Spleen (tissue), 11 donors: ENCODE results near the gene C20orf141. TPM values are rescaled to one million over a fixed set of nuclear protein-coding genes. Genes with fewer than 3 reads are reported as not detected.

Experiments used
- DNase-seq: peaks from one replicate; pipeline ENCODE4 v3.0.0-alpha.2; 2020
- H3K27ac ChIP-seq, 8 donors: fragments of 200-600 bp; sonication (generic) in 7 of 8; 1 replicate in 4 of 8; 2 replicates in 4 of 8; pipeline versions ENCODE4 v1.5.0 to v1.8.0; 2016 to 2021; ENCODE audit warnings: inconsistent platforms in 4 of 8, mild to moderate bottlenecking in 4 of 8, moderate library complexity in 1 of 8
- H3K27me3 ChIP-seq, 7 donors: fragments of 200-600 bp; sonication (generic) in 6 of 7; replicated peaks in 1 of 7; 1 replicate in 4 of 7; 2 replicates in 3 of 7; pipeline versions ENCODE4 v1.5.0 to v1.8.0; 2016 to 2021; ENCODE audit warnings: inconsistent platforms in 3 of 7, mild to moderate bottlenecking in 1 of 7
- H3K36me3 ChIP-seq, 6 donors: fragments of 200-600 bp; sonication (generic) in 5 of 6; 1 replicate in 4 of 6; 2 replicates in 2 of 6; pipeline versions ENCODE4 v1.5.0 to v1.8.0; 2016 to 2021; ENCODE audit warnings: inconsistent platforms in 2 of 6
- H3K4me1 ChIP-seq, 6 donors: fragments of 200-600 bp; sonication (generic) in 5 of 6; 1 replicate in 3 of 6; 2 replicates in 3 of 6; pipeline versions ENCODE4 v1.5.0 to v1.8.0; 2016 to 2021; ENCODE audit warnings: inconsistent platforms in 3 of 6
- H3K4me3 ChIP-seq, 8 donors: fragments of 200-600 bp; sonication (generic) in 7 of 8; 1 replicate in 4 of 8; 2 replicates in 4 of 8; pipeline versions ENCODE4 v1.5.0 to v1.8.0; 2016 to 2021; ENCODE audit warnings: inconsistent platforms in 4 of 8, mild to moderate bottlenecking in 4 of 8, moderate library complexity in 2 of 8
- H3K9me3 ChIP-seq, 8 donors: fragments of 200-600 bp; sonication (generic) in 7 of 8; 1 replicate in 4 of 8; 2 replicates in 4 of 8; pipeline versions ENCODE4 v1.5.0 to v1.8.0; 2016 to 2021; ENCODE audit warnings: inconsistent platforms in 4 of 8
- CTCF ChIP-seq, 11 experiments: fragments of 200-600 bp in 7 of 11; fragments of 450-650 bp in 4 of 11; sonication (generic) in 4 of 11; IDR thresholded peaks in 8 of 11; conservative IDR thresholded peaks in 3 of 11; 1 replicate in 7 of 11; 2 replicates in 4 of 11; pipeline versions ENCODE4 v1.4.0 to v1.8.0; 2016 to 2021; ENCODE audit warnings: antibody characterized with exemption in 11 of 11, inconsistent platforms in 4 of 11, mild to moderate bottlenecking in 1 of 11
- POLR2A ChIP-seq, 3 donors: fragments of 450-650 bp; IDR thresholded peaks; one replicate each; pipeline ENCODE4 v1.5.1; 2017; ENCODE audit warnings: antibody characterized with exemption in 3 of 3, mild to moderate bottlenecking in 1 of 3
- POLR2AphosphoS5 ChIP-seq, 3 donors: sonication (generic); formaldehyde crosslinking; IDR thresholded peaks; one replicate each; pipeline ENCODE4 v1.5.1; 2017; ENCODE audit warnings: antibody characterized with exemption in 3 of 3
- WGBS, 5 donors: extraction: QIAGEN DNeasy Blood & Tissue Kit in 3 of 5; methylation state at CpG; one replicate each; pipeline versions ENCODE4 v1.1.5 to v1.1.7; 2013 to 2018; 5-methylcytosine and 5-hydroxymethylcytosine counted together
- intact Hi-C: fragments of 100-400 bp; cut with DNase I; formaldehyde crosslinking; loops from one replicate; pipeline ENCODE4 v1.15.0; 2023; ENCODE audit warnings: low total_unique reads
- polyA plus RNA-seq, 3 donors: library from polyadenylated mRNA; stranded (reverse); fragments of 200-250 nt; gene quantifications; one replicate each; pipeline ENCODE4 v1.2.1, GENCODE V29; 2013
- total RNA-seq, 7 donors: library from RNA; depleted of rRNA in 3 of 7; stranded (reverse); fragments of >200 nt in 3 of 7; fragmentation: NEBNext Ultra II Directional in 4 of 7; extraction: Animal tissue kit (Norgen Biotek cat#: 25700) in 4 of 7; gene quantifications; one replicate each; pipeline versions ENCODE4 v1.1.0 to v1.2.1, GENCODE V29; 2016 to 2021
- donor health status: healthy with polysubstance abuse.
- donor health status: DM: no; HTN: no; CAD: no; lungs with moderate emphysema.
- donor health status: DM: no; HTN: no; CAD: no.
- donor health status: Bipolar disorder and iron deficiency.
- donor health status: healthy.
- donor health status: DM: no; HTN: no; CAD: no.
- donor health status: DM: yes; HTN: yes; CAD: no.

The C20orf141 gene
- total and polyA plus RNA-seq, 10 donors, result not detected

- DNase-seq, result no peak
- H3K9me3 ChIP-seq, result peaks cover 0 to 14% (median 9%) of the 10 kb centered on the region in 8 donors
- H3K27me3 ChIP-seq, result peaks cover 0 to 41% (median 17%) of the 10 kb centered on the region in 7 donors
- H3K4me3 ChIP-seq, result no peak overlapping the region
- H3K4me1 ChIP-seq, result peaks cover 0 to 22% (median 7%) of the 10 kb centered on the region in 6 donors
- no peak for TF ChIP-seq POLR2A (IDR thresholded peaks at IDR 0.05)
- TF ChIP-seq CTCF (IDR thresholded peaks at IDR 0.05 in 8 of 11, conservative IDR thresholded peaks at IDR 0.05 in 3 of 11), result no peak
- no peak for TF ChIP-seq POLR2AphosphoS5 (IDR thresholded peaks at IDR 0.05)
- no peaks in the 10 kb centered on the region for H3K36me3 ChIP-seq
- 82 to 90% (median 84%) methylated on average over 18 to 20 of the region's 20 CpGs for WGBS, 5 donors
- intact Hi-C loops, result no loop called here
- H3K27ac ChIP-seq, result no peak overlapping the region
Measured at GRCh38 chr20:2816583-2817340, 2.0 kb downstream of the C20orf141 start.

- Histone ChIP-seq H3K36me3 (no peaks in the 10 kb centered on the region), H3K27me3 (peaks cover 0 to 41% (median 18%) of the 10 kb centered on the region in 7 donors), H3K4me1 (peaks cover 0 to 28% (median 8%) of the 10 kb centered on the region in 6 donors), H3K4me3 (no peak overlapping the region), H3K27ac (no peak overlapping the region), H3K9me3 (peaks cover 0 to 8% (median 3%) of the 10 kb centered on the region in 8 donors)
- intact Hi-C loops, result no loop called here
- WGBS, 5 donors, result 81 to 89% (median 85%) methylated on average over 2 of the region's 2 CpGs
- no peak for TF ChIP-seq POLR2AphosphoS5 (IDR thresholded peaks at IDR 0.05)
- TF ChIP-seq POLR2A (IDR thresholded peaks at IDR 0.05), result no peak
- TF ChIP-seq CTCF (IDR thresholded peaks at IDR 0.05 in 8 of 11, conservative IDR thresholded peaks at IDR 0.05 in 3 of 11), result no peak
- DNase-seq, result no peak
Measured at GRCh38 chr20:2817341-2817726, 2.5 kb downstream of the C20orf141 start.

DNA sequence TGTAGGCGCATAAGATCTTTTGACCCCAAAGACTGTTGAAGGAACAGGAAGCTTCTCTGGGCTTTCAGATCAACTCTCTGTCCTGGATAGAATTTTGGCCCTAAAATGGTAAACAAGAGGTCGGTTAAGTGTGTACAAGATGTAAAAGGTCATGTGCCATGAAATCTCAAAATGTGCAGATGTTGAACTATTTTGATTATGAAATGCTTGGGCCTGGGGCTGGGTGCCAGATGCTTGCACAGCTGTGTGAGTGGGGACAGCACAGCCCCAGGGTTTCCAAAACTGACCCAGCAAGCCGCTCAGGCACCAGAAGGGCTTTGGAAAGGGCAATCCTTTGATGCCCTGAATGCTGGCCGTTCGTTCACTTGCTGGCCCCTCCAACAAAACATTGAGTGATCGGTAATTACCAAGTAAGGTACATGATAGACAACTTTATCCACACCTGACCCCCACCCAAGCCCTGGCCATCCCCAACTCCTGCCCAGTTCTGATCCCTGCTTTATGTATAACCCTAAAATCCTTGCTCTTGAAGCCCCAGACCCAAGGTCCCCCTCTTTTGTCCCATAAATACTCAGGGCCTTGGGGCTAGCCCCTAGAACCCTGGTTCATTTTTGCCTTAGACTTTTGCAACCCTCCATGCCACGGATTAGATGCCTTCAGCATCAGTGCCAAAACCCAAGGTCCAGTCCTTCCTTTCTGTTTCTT, 3.3 kb downstream of the C20orf141 start:
- Histone ChIP-seq H3K27me3 (peaks cover 0 to 36% (median 18%) of the 10 kb centered on the region in 7 donors), H3K9me3 (peaks cover 0 to under 1% (median 0%) of the 10 kb centered on the region in 8 donors), H3K4me3 (no peak overlapping the region), H3K27ac (no peak overlapping the region), H3K36me3 (no peaks in the 10 kb centered on the region), H3K4me1 (peaks cover 0 to 28% (median 8%) of the 10 kb centered on the region in 6 donors)
- WGBS, 5 donors, result 73 to 89% (median 82%) methylated on average over 7 of the region's 7 CpGs
- no peak for DNase-seq
- TF ChIP-seq POLR2A (IDR thresholded peaks at IDR 0.05), result no peak
- no peak for TF ChIP-seq POLR2AphosphoS5 (IDR thresholded peaks at IDR 0.05)
- no peak for TF ChIP-seq CTCF (IDR thresholded peaks at IDR 0.05 in 8 of 11, conservative IDR thresholded peaks at IDR 0.05 in 3 of 11)
- intact Hi-C loops, result no loop called here
